GM12878 (cell line): Measurements from ENCODE around the gene C3orf20.

Experiments used
- CTCF ChIP-seq, 3 experiments: IDR thresholded peaks in 2 of 3; conservative IDR thresholded peaks in 1 of 3; 2 replicates each; pipeline ENCODE4 v1.5.1; 2011; ENCODE audit warnings: low read depth in 3 of 3, low read length in 3 of 3, mild to moderate bottlenecking in 3 of 3, control low read depth in 2 of 3, moderate library complexity in 2 of 3, inconsistent platforms in 1 of 3, mixed read lengths in 1 of 3; ENCODE audit not compliant: control insufficient read depth in 2 of 3, insufficient read depth in 1 of 3; ENCODE audit errors: extremely low read depth in 1 of 3
- KAT2A ChIP-seq: conservative IDR thresholded peaks from 2 replicates; pipeline ENCODE4 v1.6.1; 2011; ENCODE audit warnings: low read depth, low read length; ENCODE audit not compliant: control insufficient read depth
- LARP7 ChIP-seq: fragments of 450-650 bp; IDR thresholded peaks from 2 replicates; pipeline ENCODE4 v1.6.1; 2017; ENCODE audit warnings: mild to moderate bottlenecking
- NFIC ChIP-seq: IDR thresholded peaks from 2 replicates; pipeline ENCODE4 v1.6.1; 2012; ENCODE audit warnings: low read depth, mild to moderate bottlenecking, inconsistent platforms, low read length, moderate library complexity
- PAX5 ChIP-seq: IDR thresholded peaks from 2 replicates; pipeline ENCODE4 v1.6.1; 2011; ENCODE audit warnings: low read depth, low read length, borderline replicate concordance
- POLR2A ChIP-seq: IDR thresholded peaks from 2 replicates; pipeline ENCODE4 v1.6.1; 2011; ENCODE audit warnings: low read depth, mild to moderate bottlenecking, low read length
- RAD21 ChIP-seq: IDR thresholded peaks from 2 replicates; pipeline ENCODE4 v1.6.1; 2011; ENCODE audit warnings: mild to moderate bottlenecking, low read depth, low read length, moderate library complexity; ENCODE audit not compliant: insufficient read depth
- REST ChIP-seq: IDR thresholded peaks from 2 replicates; pipeline ENCODE4 v1.6.1; 2012; ENCODE audit warnings: mild to moderate bottlenecking, low read depth, low read length
- USF2 ChIP-seq: IDR thresholded peaks from 2 replicates; pipeline ENCODE4 v1.6.1; 2011; ENCODE audit warnings: low read depth, low read length, improper control_type of control experiment, borderline replicate concordance
- ZNF24 ChIP-seq: fragments of 450-650 bp; IDR thresholded peaks from 2 replicates; pipeline ENCODE4 v1.6.1; 2017; ENCODE audit warnings: antibody characterized with exemption, mild to moderate bottlenecking

- TF ChIP-seq KAT2A (no peak), PAX5 (no peak), USF2 (no peak), RAD21 (no peak), LARP7 (no peak), CTCF (IDR thresholded peaks at IDR 0.05 in 2 of 3, conservative IDR thresholded peaks at IDR 0.05 in 1 of 3; ENCODE audit: control insufficient read depth in 2 of 3, extremely low read depth in 1 of 3, insufficient read depth in 1 of 3, low read depth in 3 of 3, low read length in 3 of 3) (no peak), REST (no peak), ZNF24 (no peak), POLR2A (no peak), NFIC (no peak)
Measured at GRCh38 chr3:14730703-14731382, 55.9 kb downstream of the C3orf20 start.
